IPS-15b (cell line): ENCODE data around the gene TBX18.

Experiments used
- H3K27me3 ChIP-seq: one replicate; pipeline ENCODE4 v1.6.1; 2013; ENCODE audit warnings: low read length; ENCODE audit not compliant: control insufficient read depth, insufficient read depth
- H3K36me3 ChIP-seq: one replicate; pipeline ENCODE4 v1.6.1; 2013; ENCODE audit warnings: low read length; ENCODE audit not compliant: control insufficient read depth, insufficient read depth
- H3K4me1 ChIP-seq: one replicate; pipeline ENCODE4 v1.6.1; 2013; ENCODE audit warnings: mild to moderate bottlenecking, low read length; ENCODE audit not compliant: control insufficient read depth, insufficient read depth
- H3K4me3 ChIP-seq: one replicate; pipeline ENCODE4 v1.5.1; 2013; ENCODE audit warnings: low read depth, low read length
- H3K9ac ChIP-seq: one replicate; pipeline ENCODE4 v1.6.1; 2013; ENCODE audit warnings: low read depth, mild to moderate bottlenecking, low read length
- H3K9me3 ChIP-seq: one replicate; pipeline ENCODE4 v1.6.1; 2013; ENCODE audit warnings: mild to moderate bottlenecking, low read length; ENCODE audit not compliant: control insufficient read depth, insufficient read depth

Gene TBX18

DNA sequence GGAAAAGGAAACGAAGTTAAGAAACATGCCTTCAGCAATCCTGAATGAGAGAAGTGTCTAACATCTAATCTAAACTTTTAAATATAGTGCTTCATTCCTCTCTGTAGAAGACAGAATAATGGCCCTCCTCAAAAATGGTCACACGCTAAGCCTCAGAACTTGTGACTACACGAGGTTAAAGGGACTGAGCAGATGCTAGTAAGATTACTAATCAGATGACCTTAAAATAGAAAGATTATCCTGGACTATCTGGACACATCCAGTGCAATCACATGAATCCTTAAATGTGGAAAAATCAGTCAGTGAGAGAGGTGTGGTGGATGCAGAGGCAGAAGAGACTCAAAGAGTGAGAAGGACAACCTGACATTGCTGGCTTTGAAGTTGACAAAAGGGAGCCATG lies 126.1 kb downstream of the TBX18 start:
- Histone ChIP-seq H3K9ac (no peak overlapping the region), H3K9me3 (no peaks in the 10 kb centered on the region), H3K4me3 (no peak overlapping the region), H3K36me3 (no peaks in the 10 kb centered on the region), H3K27me3 (no peaks in the 10 kb centered on the region), H3K4me1 (no peaks in the 10 kb centered on the region)
